ENCODE data around the gene ERG28. TPM values are rescaled to one million over a fixed set of nuclear protein-coding genes. Genes with fewer than 3 reads are reported as not detected.
"Not testable (repeated sequence)": the region's sequence is repeated elsewhere in the genome, so short reads cannot be mapped to it uniquely, and the experiment has no call there.

Gene ERG28
- total RNA-seq, 1 experiment from 2014 or later = 48.8 TPM

- no peak overlapping the region for H3K4me3 ChIP-seq (ENCODE audit: low read length)
- no peak overlapping the region for H2AFZ ChIP-seq (ENCODE audit: low read length)
- no peak for DNase-seq
- H3K4me1 ChIP-seq (ENCODE audit: low read length) = no peaks in the 10 kb centered on the region
- H3K4me2 ChIP-seq (ENCODE audit: low read depth, low read length, poor library complexity, severe bottlenecking) = no peak overlapping the region
- no peaks in the 10 kb centered on the region for H3K9me2 ChIP-seq (replicated peaks; ENCODE audit: insufficient read depth, low read length)
- H4K20me1 ChIP-seq (ENCODE audit: insufficient read depth, low read depth, low read length) = no peaks in the 10 kb centered on the region
- no peaks in the 10 kb centered on the region for H3K36me3 ChIP-seq (ENCODE audit: insufficient read depth, low read length)
- H3K9ac ChIP-seq (ENCODE audit: low read length) = no peak overlapping the region
- no peak overlapping the region for H3K27ac ChIP-seq (ENCODE audit: low read length)
- no peaks in the 10 kb centered on the region for H3K79me2 ChIP-seq (ENCODE audit: low read length)
- H3K27me3 ChIP-seq (ENCODE audit: low read length) = peaks cover 2% of the 10 kb centered on the region; the same call in 1 of the 2 replicates
- H3K9me3 ChIP-seq (ENCODE audit: low read length) = no peaks in the 10 kb centered on the region
Measured at GRCh38 chr14:75602503-75602902, 58.2 kb downstream of the ERG28 start.

- H3K9ac ChIP-seq (ENCODE audit: low read length); H3K79me2 ChIP-seq (ENCODE audit: low read length); H3K9me3 ChIP-seq (ENCODE audit: low read length); H3K4me3 ChIP-seq (ENCODE audit: low read length); H3K9me2 ChIP-seq (replicated peaks; ENCODE audit: insufficient read depth, low read length); H3K27me3 ChIP-seq (ENCODE audit: low read length); H3K27ac ChIP-seq (ENCODE audit: low read length); H3K4me2 ChIP-seq (ENCODE audit: low read depth, low read length, poor library complexity, severe bottlenecking); H2AFZ ChIP-seq (ENCODE audit: low read length); H4K20me1 ChIP-seq (ENCODE audit: insufficient read depth, low read depth, low read length); DNase-seq; H3K4me1 ChIP-seq (ENCODE audit: low read length); H3K36me3 ChIP-seq (ENCODE audit: insufficient read depth, low read length): not testable (repeated sequence)
Measured at GRCh38 chr14:75601061-75601460, 59.6 kb downstream of the ERG28 start.

GRCh38 chr14:75600100-75600499 is 60.6 kb downstream of the ERG28 start:
- H3K36me3 ChIP-seq (ENCODE audit: insufficient read depth, low read length) = not testable (repeated sequence)

More at GRCh38 chr14:75600100-75600499, 60.6 kb downstream of the ERG28 start:
- not testable (repeated sequence) for H3K4me1 ChIP-seq (ENCODE audit: low read length); H3K79me2 ChIP-seq (ENCODE audit: low read length); H3K4me3 ChIP-seq (ENCODE audit: low read length); H3K9me3 ChIP-seq (ENCODE audit: low read length); H3K27me3 ChIP-seq (ENCODE audit: low read length); H4K20me1 ChIP-seq (ENCODE audit: insufficient read depth, low read depth, low read length); H3K4me2 ChIP-seq (ENCODE audit: low read depth, low read length, poor library complexity, severe bottlenecking); H3K9me2 ChIP-seq (replicated peaks; ENCODE audit: insufficient read depth, low read length); DNase-seq; H3K9ac ChIP-seq (ENCODE audit: low read length); H2AFZ ChIP-seq (ENCODE audit: low read length); H3K27ac ChIP-seq (ENCODE audit: low read length)

Small RNA genes lying within 50 kb of the gene (small RNA-seq; reads per million reads assigned to genes)
- 2.6 reads per million, percentile 61 among the genes with 10 or more reads in this experiment for gene RNA5SP387

Other genes starting within 250 kb of the ERG28 start
- gene JDP2, start 232.9 kb downstream of the ERG28 start, total RNA-seq (2014; rRNA removed; shearing (Covaris generic); ENCODE audit: low replicate concordance) = 8.4 and 15.7 TPM in 2 replicates
- not detected in 2 replicates for gene BATF, start 138.4 kb downstream of the ERG28 start, total RNA-seq (2014; rRNA removed; shearing (Covaris generic); ENCODE audit: low replicate concordance)
- not detected in 2 replicates for gene FLVCR2, start 82.3 kb downstream of the ERG28 start, total RNA-seq (2014; rRNA removed; shearing (Covaris generic); ENCODE audit: low replicate concordance)
- 28.6 and 53.7 TPM in 2 replicates for gene TTLL5, start 370 bp upstream of the ERG28 start, total RNA-seq (2014; rRNA removed; shearing (Covaris generic); ENCODE audit: low replicate concordance)